Lower leg skin (tissue), 3 donors: ENCODE measurements around the gene UNC13C.

Experiments used
- CTCF ChIP-seq, 3 donors: fragments of 450-650 bp; IDR thresholded peaks; one replicate each; pipeline ENCODE4 v1.5.1; 2016; ENCODE audit warnings: antibody characterized with exemption in 3 of 3, mild to moderate bottlenecking in 3 of 3, moderate library complexity in 2 of 3
- POLR2A ChIP-seq, 2 donors: fragments of 450-650 bp; IDR thresholded peaks; one replicate each; pipeline ENCODE4 v1.6.1; 2016 to 2017; ENCODE audit warnings: antibody characterized with exemption in 2 of 2, mild to moderate bottlenecking in 1 of 2, moderate library complexity in 1 of 2

- TF ChIP-seq CTCF (IDR thresholded peaks at IDR 0.05) = no peak
- no peak for TF ChIP-seq POLR2A (IDR thresholded peaks at IDR 0.05)
These were observed 601.6 kb downstream of the UNC13C start for GRCh38 chr15:54579855-54580254.
